CD8-positive, alpha-beta memory T cell (primary cell): ENCODE measurements around the gene MICAL3. TPM values are rescaled to one million over a fixed set of nuclear protein-coding genes. Genes with fewer than 3 reads are reported as not detected.
A peak's percentile ranks its signal among the peaks of the same experiment; 100 is the strongest.

Experiments
- CTCF ChIA-PET: fragments of 350-600 bp; sonication (Branson Sonifier 250); formaldehyde crosslinking; loops from one replicate; lab custom pipeline; 2021; ENCODE audit warnings: antibody characterized with exemption; lab: Charles Lee
- POLR2A ChIA-PET: fragments of 350-600 bp; sonication (Branson Sonifier 250); formaldehyde crosslinking; loops from one replicate; lab custom pipeline; 2021; ENCODE audit warnings: antibody characterized with exemption; lab: Charles Lee
- DNase-seq, 5 donors: peaks; one replicate each; pipeline versions ENCODE4 v3.0.0 to v3.0.0-alpha.2; 2020 to 2022; ENCODE audit warnings: mixed read lengths in 1 of 5
- H3K27ac ChIP-seq: one replicate; pipeline ENCODE4 v1.7.0; 2013; ENCODE audit warnings: low read depth, mild to moderate bottlenecking, low read length, moderate library complexity
- H3K27me3 ChIP-seq: 2 replicates; pipeline ENCODE4 v1.7.0; 2013; ENCODE audit warnings: low read length, mild to moderate bottlenecking; ENCODE audit not compliant: insufficient read depth, poor library complexity, severe bottlenecking
- H3K36me3 ChIP-seq: 2 replicates; pipeline ENCODE4 v1.7.0; 2013; ENCODE audit warnings: mild to moderate bottlenecking, low read length, moderate library complexity; ENCODE audit not compliant: insufficient read depth
- H3K4me1 ChIP-seq: 2 replicates; pipeline ENCODE4 v1.7.0; 2013; ENCODE audit warnings: mild to moderate bottlenecking, low read length, moderate library complexity; ENCODE audit not compliant: insufficient read depth
- H3K4me3 ChIP-seq: 2 replicates; pipeline ENCODE4 v1.7.0; 2013; ENCODE audit warnings: mild to moderate bottlenecking, low read length
- H3K9me3 ChIP-seq: 2 replicates; pipeline ENCODE4 v1.7.0; 2013; ENCODE audit warnings: mild to moderate bottlenecking, low read length
- H3K27ac Mint-ChIP-seq, 8 donors: one replicate each; pipeline ENCODE4 v1.8.0; 2020 to 2021; ENCODE audit warnings: mixed read lengths in 8 of 8, mild to moderate bottlenecking in 6 of 8, inconsistent platforms in 3 of 8, moderate library complexity in 3 of 8
- H3K27me3 Mint-ChIP-seq, 2 donors: one replicate each; pipeline ENCODE4 v1.8.0; 2020 to 2021; ENCODE audit warnings: mixed read lengths in 2 of 2, mild to moderate bottlenecking in 1 of 2, moderate library complexity in 1 of 2
- H3K36me3 Mint-ChIP-seq, 3 donors: one replicate each; pipeline ENCODE4 v1.8.0; 2020 to 2021; ENCODE audit warnings: mixed read lengths in 3 of 3, inconsistent platforms in 1 of 3, mild to moderate bottlenecking in 1 of 3
- H3K4me1 Mint-ChIP-seq, 3 donors: one replicate each; pipeline ENCODE4 v1.8.0; 2020 to 2021; ENCODE audit warnings: mixed read lengths in 3 of 3, inconsistent platforms in 1 of 3, mild to moderate bottlenecking in 1 of 3
- H3K4me3 Mint-ChIP-seq, 7 donors: one replicate each; pipeline ENCODE4 v1.8.0; 2020 to 2021; ENCODE audit warnings: mixed read lengths in 7 of 7, mild to moderate bottlenecking in 6 of 7, moderate library complexity in 4 of 7, inconsistent platforms in 2 of 7
- H3K9me3 Mint-ChIP-seq, 5 donors: one replicate each; pipeline ENCODE4 v1.8.0; 2020 to 2022; ENCODE audit warnings: mixed read lengths in 5 of 5, mild to moderate bottlenecking in 3 of 5, moderate library complexity in 2 of 5, inconsistent platforms in 1 of 5
- polyA plus RNA-seq: library from polyadenylated mRNA; unstranded; fragments of 300-500 nt; fragmentation: Illumina TruSeq; gene quantifications from one replicate; pipeline ENCODE4 v1.2.3, GENCODE V29; 2021
- total RNA-seq, 2 experiments: library from RNA; stranded (reverse); gene quantifications; one replicate each; pipeline ENCODE4 v1.2.3, GENCODE V29; 2021

Gene MICAL3
- total and polyA plus RNA-seq, 3 experiments from 2014 or later, result 1.7 to 51.9 (median 51.7) TPM

DNA sequence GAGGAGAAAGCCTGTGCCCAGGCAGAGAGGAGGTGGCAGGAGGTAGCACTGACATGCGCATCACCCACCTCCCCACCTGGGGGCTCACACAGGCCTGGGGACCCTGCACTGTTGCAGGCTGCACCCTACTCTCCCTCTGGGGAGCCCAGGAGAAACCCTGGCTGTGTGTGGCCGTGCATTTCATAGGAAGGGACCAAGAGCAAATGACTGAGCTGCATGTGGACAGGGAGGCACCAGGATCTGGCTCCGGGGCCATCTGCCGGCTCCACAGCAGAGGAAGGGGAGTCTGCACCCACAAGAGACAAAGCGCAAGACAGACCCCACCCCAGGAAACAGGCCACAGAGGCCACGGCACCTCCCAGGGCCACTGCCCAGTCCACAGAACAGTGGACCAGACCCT is 272.8 kb downstream of the MICAL3 start:
- Mint-ChIP-seq H3K27me3 (no peaks in the 10 kb centered on the region), H3K4me1 (peaks cover 7 to 13% (median 9%) of the 10 kb centered on the region in 3 donors), H3K9me3 (no peaks in the 10 kb centered on the region), H3K27ac (peak overlapping the region in 2 of 8 donors; percentile 15 to 51), H3K4me3 (no peak overlapping the region), H3K36me3 (peaks cover 0 to 23% (median 0%) of the 10 kb centered on the region in 3 donors)
- ChIA-PET POLR2A (no interaction called here), CTCF (interaction anchor here (1.1 to 2.5 kb wide), 4 partner anchors 9 to 34 kb away, joined by 4 to 12 read pairs (median 7); no protein-coding TSS in a partner anchor)
- DNase-seq, result no peak
- H3K27me3 ChIP-seq, result no peaks in the 10 kb centered on the region
- H3K9me3 ChIP-seq, result no peaks in the 10 kb centered on the region
- no peak overlapping the region for H3K4me3 ChIP-seq
- no peaks in the 10 kb centered on the region for H3K36me3 ChIP-seq
- H3K27ac ChIP-seq, result no peak overlapping the region
- no peaks in the 10 kb centered on the region for H3K4me1 ChIP-seq

DNA sequence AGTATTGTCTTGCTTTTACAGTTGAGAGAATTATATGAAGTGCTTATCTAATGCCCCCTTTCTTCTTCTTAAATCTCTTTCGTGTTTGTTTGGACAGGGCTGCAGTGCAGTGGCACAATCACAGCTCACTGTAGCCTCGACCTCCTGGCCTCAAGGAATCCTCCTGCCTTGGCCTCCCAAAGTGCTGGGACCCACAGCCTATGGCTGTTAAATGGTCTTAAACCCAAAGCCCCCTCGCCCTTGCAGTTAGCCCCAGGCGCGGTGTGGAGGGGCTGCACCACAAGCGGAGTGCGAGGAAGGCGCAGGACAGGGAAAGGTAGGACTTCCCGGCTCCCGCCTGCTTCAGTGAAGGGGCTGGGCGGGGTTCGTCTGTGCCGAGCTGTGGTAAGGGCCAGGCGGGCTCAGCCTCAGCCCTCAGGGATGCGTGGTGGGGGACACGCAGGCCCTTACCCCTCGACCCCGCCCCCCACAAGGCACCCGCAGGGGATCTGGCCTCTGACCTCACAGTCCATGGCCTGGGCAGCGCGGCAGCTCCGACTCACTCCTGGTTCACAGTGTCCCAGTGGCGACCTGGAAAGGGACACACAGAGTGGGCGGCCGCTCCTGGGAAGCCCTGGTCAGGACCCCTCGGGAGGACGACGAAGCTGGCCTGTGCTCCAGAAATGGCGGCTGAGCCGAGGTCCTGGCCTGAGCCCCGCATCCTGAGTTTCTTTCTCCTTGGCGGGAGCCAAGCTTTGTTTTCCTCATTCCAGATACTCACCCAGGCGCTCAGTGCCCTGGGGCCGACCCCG is 274.6 kb downstream of the MICAL3 start:
- no peaks in the 10 kb centered on the region for H3K27me3 Mint-ChIP-seq
- CTCF ChIA-PET, result interaction anchor here (1.0 kb wide), 2 partner anchors 35 to 37 kb away, joined by 3 to 6 read pairs; no protein-coding TSS in a partner anchor

DNA sequence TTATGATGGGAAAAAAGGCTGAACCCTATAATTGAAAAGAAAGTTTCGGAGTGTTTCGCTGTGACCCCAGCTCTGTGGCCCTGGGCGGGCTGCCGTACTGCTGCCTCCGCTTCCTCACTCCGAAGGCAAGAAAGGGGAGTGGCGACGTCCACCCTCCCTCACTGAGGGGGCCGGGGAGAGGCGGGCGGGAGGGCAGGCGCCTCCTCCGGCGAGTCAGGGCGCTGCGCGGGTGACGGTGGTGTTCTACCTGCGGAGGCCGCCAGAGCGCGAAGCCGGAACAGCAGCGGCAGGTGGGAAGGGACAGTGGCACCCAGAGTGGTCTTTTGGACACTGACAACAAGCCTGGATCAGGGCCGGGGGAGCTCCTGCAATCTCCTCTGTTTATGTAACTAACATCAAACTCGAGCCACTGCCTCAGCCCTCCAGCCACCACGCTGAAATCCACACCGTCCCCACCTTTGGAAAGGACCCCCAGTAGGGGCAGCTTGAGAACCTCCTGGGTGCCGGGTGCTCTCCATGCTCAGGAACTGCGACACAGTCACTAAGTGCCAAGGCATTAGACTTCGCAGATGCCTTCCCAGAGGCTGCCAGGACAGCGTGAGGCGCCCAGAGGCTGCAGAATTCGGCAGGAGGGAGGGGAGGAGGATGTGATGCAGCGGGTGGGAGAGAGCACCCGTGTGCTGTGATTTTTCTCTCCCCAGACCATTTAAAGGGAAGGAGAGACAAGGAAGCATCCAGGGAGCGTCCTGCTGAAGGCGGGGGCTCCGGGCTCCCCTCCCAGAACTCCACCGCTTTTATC is 275.6 kb downstream of the MICAL3 start:
- Mint-ChIP-seq H3K27ac (peak overlapping the region in 1 of 8 donors; percentile 79), H3K27me3 (no peaks in the 10 kb centered on the region), H3K4me1 (peaks cover 7 to 13% (median 9%) of the 10 kb centered on the region in 3 donors), H3K9me3 (no peaks in the 10 kb centered on the region), H3K36me3 (peaks cover 0 to 26% (median 0%) of the 10 kb centered on the region in 3 donors), H3K4me3 (no peak overlapping the region)
- H3K4me1 ChIP-seq, result no peaks in the 10 kb centered on the region
- H3K4me3 ChIP-seq, result no peak overlapping the region
- ChIA-PET POLR2A (no interaction called here), CTCF (interaction anchor here (1.0 kb wide), 1 partner anchor 36 kb away, joined by 6 read pairs; no protein-coding TSS in a partner anchor)
- no peak overlapping the region for H3K27ac ChIP-seq
- no peaks in the 10 kb centered on the region for H3K36me3 ChIP-seq
- no peaks in the 10 kb centered on the region for H3K9me3 ChIP-seq
- DNase-seq, result no peak
- no peaks in the 10 kb centered on the region for H3K27me3 ChIP-seq

More for the DNA sequence above, 274.6 kb downstream of the MICAL3 start:
- no peaks in the 10 kb centered on the region for H3K9me3 ChIP-seq
- no peak overlapping the region for H3K4me3 ChIP-seq
- Mint-ChIP-seq H3K27ac (peak overlapping the region in 1 of 8 donors; percentile 75), H3K4me1 (peaks cover 9 to 14% (median 10%) of the 10 kb centered on the region in 3 donors), H3K9me3 (no peaks in the 10 kb centered on the region), H3K4me3 (no peak overlapping the region), H3K36me3 (peaks cover 0 to 24% (median 0%) of the 10 kb centered on the region in 3 donors)
- H3K27me3 ChIP-seq, result no peaks in the 10 kb centered on the region
- H3K4me1 ChIP-seq, result no peaks in the 10 kb centered on the region
- no peaks in the 10 kb centered on the region for H3K36me3 ChIP-seq
- H3K27ac ChIP-seq, result no peak overlapping the region
- DNase-seq, result no peak
- POLR2A ChIA-PET, result no interaction called here

DNA sequence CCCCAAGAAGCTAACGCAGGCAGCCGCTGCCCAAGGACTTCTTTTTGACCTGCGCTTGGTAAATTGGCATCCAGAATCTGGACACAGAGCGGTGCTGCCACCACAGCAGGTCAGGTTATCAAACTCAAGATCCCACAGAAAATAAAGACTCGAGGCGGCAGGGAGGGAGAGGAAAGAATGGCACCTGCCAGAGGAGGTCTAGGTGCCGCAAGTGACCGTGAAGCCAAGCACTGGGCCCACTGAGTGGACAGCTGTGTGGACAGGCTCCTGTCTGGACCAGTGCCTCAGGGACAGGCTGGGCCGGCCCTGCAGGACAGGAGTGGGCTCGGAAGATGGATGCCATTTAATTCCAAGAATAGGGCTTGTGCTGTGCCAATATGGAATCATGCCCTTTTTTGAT is 277.4 kb downstream of the MICAL3 start:
- ChIA-PET POLR2A (no interaction called here), CTCF (interaction anchor here (1.4 to 7.5 kb wide), 2 partner anchors 32 to 38 kb away, joined by 3 to 54 read pairs; no protein-coding TSS in a partner anchor)
- Mint-ChIP-seq H3K4me3 (no peak overlapping the region), H3K27me3 (no peaks in the 10 kb centered on the region), H3K4me1 (peaks cover 7 to 16% (median 12%) of the 10 kb centered on the region in 3 donors), H3K9me3 (no peaks in the 10 kb centered on the region), H3K36me3 (peaks cover 0 to 36% (median 0%) of the 10 kb centered on the region in 3 donors), H3K27ac (peak overlapping the region in 3 of 8 donors; percentile 77 to 83 (median 78))
- Histone ChIP-seq H3K9me3 (no peaks in the 10 kb centered on the region), H3K27ac (no peak overlapping the region), H3K27me3 (no peaks in the 10 kb centered on the region), H3K4me1 (no peaks in the 10 kb centered on the region), H3K36me3 (no peaks in the 10 kb centered on the region), H3K4me3 (no peak overlapping the region)
- no peak for DNase-seq

DNA sequence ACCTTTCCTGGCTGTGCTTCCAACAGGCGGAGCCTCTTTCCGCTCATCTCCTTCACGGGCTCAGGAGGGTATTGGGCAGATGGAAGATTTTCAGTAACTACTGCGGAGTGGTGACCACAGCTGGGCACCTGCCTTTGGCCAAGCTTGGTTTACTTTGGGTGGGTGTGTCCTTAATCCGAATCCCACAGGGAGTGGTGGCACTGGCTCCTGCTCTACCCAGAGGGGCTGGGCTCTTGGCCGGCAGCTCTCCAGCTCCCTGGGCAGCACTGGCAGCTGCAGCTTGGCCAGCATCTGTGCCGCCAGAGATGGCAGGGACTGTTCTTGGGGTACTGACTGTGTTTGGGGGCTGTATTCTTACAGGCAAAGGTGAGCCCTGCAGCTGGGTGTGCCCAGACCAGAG is 279.9 kb downstream of the MICAL3 start:
- H3K27ac Mint-ChIP-seq, result peak overlapping the region in 7 of 8 donors; percentile 13 to 82 (median 67)
- H3K9me3 ChIP-seq, result no peaks in the 10 kb centered on the region
- H3K36me3 Mint-ChIP-seq, result peaks cover 0 to 43% (median 2%) of the 10 kb centered on the region in 3 donors
- peaks cover 7 to 16% (median 12%) of the 10 kb centered on the region in 3 donors for H3K4me1 Mint-ChIP-seq
- H3K4me1 ChIP-seq, result no peaks in the 10 kb centered on the region
- ChIA-PET POLR2A (no interaction called here), CTCF (interaction anchor here (1.3 to 8.2 kb wide), 7 partner anchors 9 to 331 kb away, joined by 3 to 110 read pairs (median 13); no protein-coding TSS in a partner anchor)
- no peaks in the 10 kb centered on the region for H3K9me3 Mint-ChIP-seq
- H3K27me3 ChIP-seq, result no peaks in the 10 kb centered on the region
- H3K4me3 Mint-ChIP-seq, result no peak overlapping the region
- H3K4me3 ChIP-seq, result no peak overlapping the region
- no peaks in the 10 kb centered on the region for H3K27me3 Mint-ChIP-seq
- H3K27ac ChIP-seq, result no peak overlapping the region
- no peak for DNase-seq
- no peaks in the 10 kb centered on the region for H3K36me3 ChIP-seq

DNA sequence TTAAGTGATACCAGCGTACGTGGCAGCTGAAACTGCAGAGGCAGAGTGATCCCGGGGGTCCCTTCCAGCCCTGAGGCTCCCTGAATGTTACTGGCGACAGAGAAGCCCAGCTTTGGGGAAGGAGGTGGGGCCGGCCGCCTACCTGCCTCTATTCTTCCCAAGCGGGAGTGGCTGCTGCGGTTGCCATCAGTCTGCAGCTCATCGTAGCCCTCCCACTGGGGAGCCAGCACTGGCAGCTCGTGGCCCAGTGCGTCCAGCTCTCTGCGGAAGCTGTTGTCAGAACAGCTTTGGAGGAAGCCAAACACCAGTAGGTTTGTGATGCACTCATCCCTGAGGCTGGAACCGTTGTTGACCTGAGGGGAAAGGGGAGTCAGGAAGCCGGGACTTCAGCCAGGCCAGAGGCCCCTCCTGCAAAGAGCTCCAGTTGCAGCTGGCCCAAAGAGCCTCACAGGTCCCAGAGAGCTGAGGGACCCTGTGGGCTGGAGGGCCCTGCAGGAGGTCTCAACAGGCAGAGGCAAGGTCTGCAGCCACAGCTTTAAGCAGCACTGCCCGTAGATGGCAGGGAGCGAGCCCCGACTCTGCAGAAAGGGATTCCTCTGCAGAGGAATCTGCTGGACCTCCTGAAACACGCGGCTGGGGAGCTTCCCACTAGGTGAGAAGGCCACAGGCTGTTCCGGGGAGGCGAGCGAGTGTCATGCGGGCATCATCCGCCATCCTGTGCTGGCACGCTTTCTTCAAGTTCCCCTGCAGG is 280.5 kb downstream of the MICAL3 start:
- no peaks in the 10 kb centered on the region for H3K9me3 Mint-ChIP-seq
- ChIA-PET CTCF (interaction anchor here (1.1 to 8.2 kb wide), 10 partner anchors 8 to 332 kb away, joined by 3 to 110 read pairs (median 8); no protein-coding TSS in a partner anchor), POLR2A (no interaction called here)
- no peaks in the 10 kb centered on the region for H3K27me3 Mint-ChIP-seq
- Histone ChIP-seq H3K36me3 (peaks cover 3% of the 10 kb centered on the region), H3K4me3 (no peak overlapping the region), H3K9me3 (no peaks in the 10 kb centered on the region), H3K27me3 (no peaks in the 10 kb centered on the region), H3K27ac (no peak overlapping the region), H3K4me1 (no peaks in the 10 kb centered on the region)
- DNase-seq, result no peak
- H3K36me3 Mint-ChIP-seq, result peaks cover 0 to 47% (median 2%) of the 10 kb centered on the region in 3 donors
- H3K4me3 Mint-ChIP-seq, result no peak overlapping the region
- peak overlapping the region in 1 of 8 donors; percentile 55 for H3K27ac Mint-ChIP-seq
- H3K4me1 Mint-ChIP-seq, result peaks cover 7 to 16% (median 12%) of the 10 kb centered on the region in 3 donors

DNA sequence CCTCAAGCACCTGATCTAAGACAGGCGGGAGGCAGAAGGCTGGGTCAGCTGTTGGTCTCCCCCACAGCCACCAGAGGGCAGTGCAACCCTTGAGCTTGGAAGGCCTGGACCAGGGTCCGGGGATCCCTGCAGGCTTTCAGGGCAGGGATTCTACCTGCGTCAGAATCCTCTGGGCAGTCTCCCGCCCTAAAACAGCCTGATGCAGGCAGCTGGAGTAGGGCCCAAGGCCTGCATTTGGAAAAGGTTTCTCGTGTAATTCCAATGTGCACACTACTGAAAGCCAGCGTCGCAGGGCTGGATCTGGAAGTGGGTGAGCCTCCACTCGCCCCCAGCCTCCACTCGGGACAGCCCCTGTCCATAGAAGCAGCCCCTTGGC is 281.8 kb downstream of the MICAL3 start:
- Mint-ChIP-seq H3K27ac (peak overlapping the region in 4 of 8 donors; percentile 4 to 80 (median 26)), H3K4me1 (peaks cover 7 to 16% (median 12%) of the 10 kb centered on the region in 3 donors), H3K27me3 (no peaks in the 10 kb centered on the region), H3K4me3 (no peak overlapping the region), H3K36me3 (peaks cover 0 to 59% (median 2%) of the 10 kb centered on the region in 3 donors), H3K9me3 (no peaks in the 10 kb centered on the region)
- H3K27ac ChIP-seq, result no peak overlapping the region
- H3K9me3 ChIP-seq, result no peaks in the 10 kb centered on the region
- H3K4me3 ChIP-seq, result no peak overlapping the region
- no peaks in the 10 kb centered on the region for H3K27me3 ChIP-seq
- peaks cover 16% of the 10 kb centered on the region for H3K36me3 ChIP-seq
- peak; percentile 44 to 75 (median 51) for DNase-seq
- no peaks in the 10 kb centered on the region for H3K4me1 ChIP-seq
- ChIA-PET CTCF (interaction anchor here (0.6 to 8.2 kb wide), 14 partner anchors 10 to 337 kb away, joined by 3 to 110 read pairs (median 6); partner anchors contain the start of gene BID), POLR2A (interaction anchor here (1.3 kb wide), 1 partner anchor 42 kb away, joined by 4 read pairs; no protein-coding TSS in a partner anchor)
